ENCODE results near the gene SUSD6. TPM values are rescaled to one million over a fixed set of nuclear protein-coding genes. Genes with fewer than 3 reads are reported as not detected.
"Not testable (repeated sequence)": the region's sequence is repeated elsewhere in the genome, so short reads cannot be mapped to it uniquely, and the experiment has no call there.

SUSD6 gene
- total RNA-seq, 4 donors from 2014 or later: 37.5 to 70.4 (median 44.5) TPM

DNA sequence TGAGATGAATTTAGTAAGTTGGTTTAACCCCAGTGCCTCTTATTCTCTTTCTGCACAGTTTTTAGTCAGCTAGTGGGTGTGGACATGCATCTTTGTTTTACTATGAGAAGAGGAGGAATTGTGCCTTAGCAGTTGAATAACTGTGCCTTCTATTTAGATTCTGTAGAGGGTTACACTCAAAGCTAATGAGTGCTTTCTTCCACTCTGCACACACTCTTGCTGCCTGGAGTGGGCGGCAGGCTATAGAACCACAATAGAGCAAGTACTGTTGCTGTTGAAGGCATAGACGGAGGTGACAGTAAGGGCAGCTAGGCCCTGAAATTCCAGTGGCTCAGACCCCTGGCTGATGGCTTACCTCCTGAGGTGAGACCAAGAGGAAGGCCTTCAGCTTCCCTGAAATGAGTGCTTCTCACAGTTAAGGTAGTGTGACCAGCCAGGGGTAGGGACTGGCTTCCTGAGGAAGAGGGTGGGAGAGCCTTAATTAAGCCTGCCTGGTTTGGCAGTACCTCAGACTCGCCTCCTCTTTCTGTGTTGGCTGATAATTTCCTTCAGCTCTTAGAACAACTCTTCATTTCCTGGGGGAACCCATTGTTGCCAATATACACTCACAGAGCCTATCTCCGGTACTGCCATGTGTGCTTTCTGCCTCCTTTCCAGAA is 24.7 kb downstream of the SUSD6 start:
- 32 to 41% methylated on average over 4 of the region's 4 CpGs for WGBS, 2 donors
- Histone ChIP-seq H3K27ac (peak overlapping the region; percentile 21 to 73 (median 64)), H3K4me3 (replicated peaks in 1 of 3) (no peak overlapping the region), H3K9me3 (no peaks in the 10 kb centered on the region), H3K36me3 (no peaks in the 10 kb centered on the region), H3K27me3 (no peaks in the 10 kb centered on the region), H3K4me1 (peaks cover 63 to 78% of the 10 kb centered on the region in 2 donors)
- peak in 1 of 2 donors; percentile 44 for DNase-seq
- no peak for TF ChIP-seq POLR2A (IDR thresholded peaks at IDR 0.05)
- TF ChIP-seq, protein P1, sequence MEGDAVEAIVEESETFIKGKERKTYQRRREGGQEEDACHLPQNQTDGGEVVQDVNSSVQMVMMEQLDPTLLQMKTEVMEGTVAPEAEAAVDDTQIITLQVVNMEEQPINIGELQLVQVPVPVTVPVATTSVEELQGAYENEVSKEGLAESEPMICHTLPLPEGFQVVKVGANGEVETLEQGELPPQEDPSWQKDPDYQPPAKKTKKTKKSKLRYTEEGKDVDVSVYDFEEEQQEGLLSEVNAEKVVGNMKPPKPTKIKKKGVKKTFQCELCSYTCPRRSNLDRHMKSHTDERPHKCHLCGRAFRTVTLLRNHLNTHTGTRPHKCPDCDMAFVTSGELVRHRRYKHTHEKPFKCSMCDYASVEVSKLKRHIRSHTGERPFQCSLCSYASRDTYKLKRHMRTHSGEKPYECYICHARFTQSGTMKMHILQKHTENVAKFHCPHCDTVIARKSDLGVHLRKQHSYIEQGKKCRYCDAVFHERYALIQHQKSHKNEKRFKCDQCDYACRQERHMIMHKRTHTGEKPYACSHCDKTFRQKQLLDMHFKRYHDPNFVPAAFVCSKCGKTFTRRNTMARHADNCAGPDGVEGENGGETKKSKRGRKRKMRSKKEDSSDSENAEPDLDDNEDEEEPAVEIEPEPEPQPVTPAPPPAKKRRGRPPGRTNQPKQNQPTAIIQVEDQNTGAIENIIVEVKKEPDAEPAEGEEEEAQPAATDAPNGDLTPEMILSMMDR (IDR thresholded peaks at IDR 0.05): no peak
- intact Hi-C loops (cut with DNase I): no loop called here

DNA sequence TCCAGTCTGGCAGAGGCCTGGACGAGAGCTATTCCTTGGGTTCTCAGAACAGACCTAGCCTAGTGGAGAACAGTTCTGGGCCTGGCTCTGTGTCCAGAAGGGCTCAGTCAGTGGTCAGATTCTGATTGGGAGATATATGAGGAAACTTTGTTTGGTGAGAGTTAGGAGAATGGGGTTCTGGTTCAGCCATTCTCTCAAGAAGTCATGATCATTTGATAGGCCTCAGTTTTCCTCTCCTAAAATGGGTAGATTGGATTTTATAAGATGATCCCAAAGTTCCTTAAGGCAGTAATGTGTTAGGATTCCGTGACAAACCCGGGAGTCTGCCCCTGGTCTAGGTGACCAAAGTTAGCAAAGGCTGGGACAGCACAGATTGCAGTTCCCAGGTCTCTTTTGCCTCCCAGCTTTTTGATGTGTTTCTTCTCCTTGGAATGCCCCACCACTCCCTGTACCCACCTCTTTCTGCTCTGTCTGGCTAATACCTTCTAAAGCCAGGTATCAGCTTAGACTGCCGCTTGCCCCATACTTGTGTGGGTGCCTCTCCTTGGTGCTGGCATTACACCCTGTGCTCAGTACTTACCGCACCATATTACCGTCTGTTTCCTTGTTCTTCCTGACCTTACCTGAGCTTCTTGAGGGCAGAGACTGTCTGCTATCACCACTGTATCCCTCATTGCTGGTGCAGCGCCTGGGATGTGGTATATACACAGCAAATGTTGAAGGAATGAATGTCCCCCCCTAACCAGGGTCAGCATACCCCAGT is 25.5 kb downstream of the SUSD6 start:
- H3K4me3 ChIP-seq (replicated peaks in 1 of 3): no peak overlapping the region
- 69 to 74% methylated on average over 7 of the region's 7 CpGs for WGBS, 2 donors
- H3K27ac ChIP-seq: peak overlapping the region; percentile 57 to 73 (median 64)
- TF ChIP-seq POLR2A (IDR thresholded peaks at IDR 0.05): no peak
- TF ChIP-seq, protein P1 (IDR thresholded peaks at IDR 0.05): no peak
- no peaks in the 10 kb centered on the region for H3K36me3 ChIP-seq
- DNase-seq: no peak
- H3K4me1 ChIP-seq: peaks cover 60 to 71% of the 10 kb centered on the region in 2 donors
- no peaks in the 10 kb centered on the region for H3K9me3 ChIP-seq
- intact Hi-C loops (cut with DNase I): no loop called here
- no peaks in the 10 kb centered on the region for H3K27me3 ChIP-seq

DNA sequence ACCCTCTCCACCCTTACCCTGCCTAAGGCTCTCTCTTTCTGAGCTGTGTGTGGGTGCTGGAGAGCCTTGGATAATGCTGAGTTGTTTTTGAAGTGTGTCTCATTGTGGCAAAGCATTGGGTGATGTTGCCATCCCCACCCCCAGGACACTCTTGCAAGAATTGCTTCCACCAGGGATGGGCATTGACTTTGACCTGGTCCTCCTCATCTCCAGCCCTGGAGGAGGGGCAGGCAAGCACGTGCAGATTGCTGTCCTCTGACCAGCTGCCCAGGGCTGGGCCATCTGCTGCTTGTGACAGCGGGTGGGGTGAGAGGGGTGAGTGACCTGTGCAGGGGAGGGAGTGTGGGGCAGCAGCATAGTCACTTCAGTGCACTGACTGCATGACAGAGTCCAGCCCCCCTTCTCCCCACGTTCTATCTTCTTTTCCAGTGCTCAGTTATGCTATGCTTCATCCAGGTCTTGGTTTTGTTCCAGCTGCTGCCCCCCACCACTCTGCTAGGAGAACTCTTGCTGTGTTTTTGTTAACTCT is 26.2 kb downstream of the SUSD6 start:
- Histone ChIP-seq H3K9me3 (no peaks in the 10 kb centered on the region), H3K27ac (peak overlapping the region; percentile 57 to 73 (median 64)), H3K4me3 (replicated peaks in 1 of 3) (no peak overlapping the region), H3K4me1 (peaks cover 54 to 65% of the 10 kb centered on the region in 2 donors), H3K36me3 (no peaks in the 10 kb centered on the region), H3K27me3 (no peaks in the 10 kb centered on the region)
- intact Hi-C loops (cut with DNase I): no loop called here
- 11 to 31% methylated on average over 3 of the region's 3 CpGs for WGBS, 2 donors
- no peak for TF ChIP-seq POLR2A (IDR thresholded peaks at IDR 0.05)
- TF ChIP-seq, protein P1 (IDR thresholded peaks at IDR 0.05): no peak
- DNase-seq: peak; percentile 67 to 74

DNA sequence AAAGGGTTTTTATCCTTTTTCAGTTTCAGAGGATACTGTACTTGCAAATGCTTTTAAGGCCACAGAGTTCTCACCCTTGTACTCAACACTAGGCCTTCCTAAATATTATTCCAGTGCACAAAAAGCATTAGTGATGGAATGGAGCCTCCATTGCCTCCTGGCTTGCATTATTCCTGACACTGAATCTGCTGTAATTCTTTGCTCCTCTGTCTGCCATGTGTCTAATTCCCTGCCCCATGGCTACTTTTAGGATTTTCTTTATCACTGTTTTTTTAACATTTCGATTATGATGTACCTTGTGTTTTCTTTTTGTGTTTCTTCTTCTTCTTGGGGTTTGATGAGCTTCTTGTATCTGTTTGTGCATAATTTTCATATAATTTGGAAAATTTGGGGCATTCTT is 29.5 kb downstream of the SUSD6 start:
- no peak overlapping the region for H3K4me3 ChIP-seq (replicated peaks in 1 of 3)
- peaks cover 42 to 48% of the 10 kb centered on the region in 2 donors for H3K4me1 ChIP-seq
- no peaks in the 10 kb centered on the region for H3K27me3 ChIP-seq
- no peaks in the 10 kb centered on the region for H3K36me3 ChIP-seq
- WGBS, 2 donors: 100% methylated on average over 1 of the region's 1 CpG
- intact Hi-C loops (cut with DNase I): no loop called here
- TF ChIP-seq, protein P1 (IDR thresholded peaks at IDR 0.05): no peak
- TF ChIP-seq POLR2A (IDR thresholded peaks at IDR 0.05): no peak
- DNase-seq: no peak
- no peak overlapping the region for H3K27ac ChIP-seq
- no peaks in the 10 kb centered on the region for H3K9me3 ChIP-seq

DNA sequence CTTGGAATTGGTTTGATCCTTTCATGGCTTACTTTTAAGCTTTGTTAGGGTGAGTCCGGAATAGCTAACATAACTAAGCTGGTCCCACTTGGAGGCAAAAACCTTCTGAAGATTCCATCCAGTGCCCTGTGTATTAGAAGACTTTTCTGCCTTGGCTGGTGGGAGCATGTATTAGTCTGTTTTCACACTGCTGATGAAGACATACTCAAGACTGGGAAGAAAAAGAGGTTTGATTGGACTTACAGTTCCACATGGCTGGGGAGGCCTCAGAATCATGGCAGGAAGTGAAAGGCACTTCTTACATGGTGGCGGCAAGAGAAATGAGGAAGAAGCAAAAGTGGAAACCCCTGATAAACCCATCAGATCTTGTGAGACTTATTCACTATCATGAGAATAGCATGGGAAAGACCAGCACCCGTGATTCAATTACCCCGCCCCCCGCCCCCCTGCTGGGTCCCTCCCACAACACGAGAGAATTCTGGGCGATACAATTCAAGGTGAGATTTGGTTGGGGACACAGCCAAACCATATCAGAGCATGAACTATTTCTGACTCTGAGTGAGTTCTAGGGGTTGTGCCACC is 30.9 kb downstream of the SUSD6 start:
- WGBS, 2 donors: 82 to 89% methylated on average over 7 of the region's 7 CpGs
- H3K4me3 ChIP-seq (replicated peaks in 1 of 3); DNase-seq; H3K27me3 ChIP-seq; H3K36me3 ChIP-seq; intact Hi-C loops (cut with DNase I); H3K9me3 ChIP-seq: not testable (repeated sequence)
- H3K27ac ChIP-seq: peak overlapping the region in 2 of 3 donors; percentile 12 to 50
- peaks cover 35 to 43% of the 10 kb centered on the region in 2 donors for H3K4me1 ChIP-seq
